GM18517 (cell line): ENCODE measurements around the gene CNTNAP5.

Source experiments
- ATAC-seq: cut with Tn5 transposase; IDR thresholded peaks from one replicate; pipeline ENCODE4 v1.9.1; 2021; ENCODE audit warnings: mild to moderate bottlenecking, moderate library complexity; ENCODE audit not compliant: unreplicated experiment

CNTNAP5 gene

GRCh38 chr2:124534028-124534427 lies 508.9 kb downstream of the CNTNAP5 start:
- ATAC-seq = no peak

DNA sequence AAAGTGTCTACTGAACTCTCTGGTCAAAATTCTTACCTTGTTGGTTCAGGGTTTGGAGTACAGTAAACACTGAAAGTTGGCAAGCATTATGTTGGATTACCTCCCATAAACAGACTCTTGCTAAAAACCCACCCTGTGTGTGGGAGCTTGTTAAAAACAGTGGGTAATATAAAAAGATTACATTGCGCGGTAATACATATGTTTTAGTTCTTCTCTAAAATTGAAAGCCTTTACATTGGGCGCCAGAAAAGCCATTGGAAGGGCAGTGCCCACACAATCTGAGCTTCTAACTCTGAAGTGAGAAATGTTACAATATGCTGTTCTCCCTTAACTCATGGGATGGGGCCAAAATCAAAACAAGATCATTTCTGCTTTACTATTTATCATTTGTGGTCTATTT lies 510.7 kb downstream of the CNTNAP5 start:
- ATAC-seq = no peak

GRCh38 chr2:124536591-124536990 lies 511.5 kb downstream of the CNTNAP5 start:
- ATAC-seq = no peak

DNA sequence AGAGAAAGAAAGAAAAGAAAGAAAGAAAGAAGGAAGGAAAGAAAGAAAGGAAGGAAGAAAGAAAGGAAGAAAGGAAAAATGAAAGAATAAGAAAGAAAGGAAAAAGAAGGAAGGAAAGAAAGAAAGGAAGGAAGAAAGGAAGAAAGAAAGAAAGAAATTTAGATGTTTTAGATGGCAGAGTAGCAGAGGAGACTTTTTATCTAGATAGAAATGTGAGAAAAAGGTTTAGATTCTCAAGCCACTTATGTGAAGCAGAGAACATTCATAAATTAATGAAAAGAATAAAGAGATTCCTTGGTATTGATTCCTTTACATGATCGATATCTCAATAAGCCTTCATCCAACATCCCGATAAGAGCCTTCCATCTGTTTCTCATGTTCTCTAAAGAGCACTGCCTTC lies 513.5 kb downstream of the CNTNAP5 start:
- no peak for ATAC-seq

DNA sequence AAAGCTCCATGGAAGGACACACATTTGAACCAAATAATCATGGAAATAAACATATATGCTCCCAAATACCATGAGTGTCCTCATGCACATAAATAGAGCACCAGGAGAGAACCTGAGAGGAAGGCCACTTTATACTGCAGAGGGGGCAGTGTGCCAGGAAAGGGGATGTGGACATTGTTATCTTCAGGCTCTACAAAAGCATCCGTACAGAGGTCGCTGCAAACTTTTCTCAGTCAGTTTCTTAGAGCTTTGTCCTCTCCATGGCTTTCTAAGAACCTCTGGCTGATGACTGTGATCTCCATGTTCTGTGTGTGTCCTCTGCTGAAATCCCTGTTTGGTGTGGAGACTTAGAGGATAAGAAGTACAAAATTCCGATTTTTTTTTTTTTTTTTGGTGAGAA lies 515.7 kb downstream of the CNTNAP5 start:
- no peak for ATAC-seq

DNA sequence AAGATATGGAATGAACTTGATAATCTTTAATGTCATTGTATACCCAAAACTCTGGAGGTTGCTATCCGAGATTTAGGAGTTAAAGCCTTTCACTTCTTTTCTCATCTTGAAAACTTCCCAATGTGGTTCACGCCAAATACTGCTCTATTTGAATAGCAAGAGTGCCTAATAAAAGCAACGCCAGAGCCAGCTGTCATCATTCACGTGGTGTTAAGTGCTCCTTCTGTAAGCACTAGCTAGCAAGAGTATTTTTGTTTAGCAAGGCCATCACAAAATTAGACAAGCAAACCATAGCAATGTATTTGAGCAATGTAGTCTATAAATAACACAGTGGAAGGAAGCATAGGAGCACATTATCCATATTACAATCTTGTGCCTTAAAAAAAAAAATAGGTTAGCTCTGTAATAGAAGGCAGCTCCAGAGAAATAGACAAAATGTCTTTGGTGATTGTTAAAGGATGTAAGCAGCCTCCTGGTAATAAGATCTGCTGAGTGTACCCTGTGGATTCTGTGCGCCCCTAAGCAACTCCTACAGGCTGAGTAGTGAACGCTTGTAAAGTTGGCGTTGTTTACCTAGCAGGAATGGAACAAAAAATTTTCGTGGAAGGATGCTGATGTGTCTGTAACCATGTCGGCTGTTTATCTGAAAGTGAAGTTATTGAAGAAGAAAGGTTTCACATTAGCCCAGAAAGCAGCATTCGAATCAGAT lies 518.0 kb downstream of the CNTNAP5 start:
- no peak for ATAC-seq

- ATAC-seq = no peak
Measured at GRCh38 chr2:124547700-124548099, 522.6 kb downstream of the CNTNAP5 start.

- ATAC-seq = no peak
Measured at GRCh38 chr2:124558277-124558905, 533.3 kb downstream of the CNTNAP5 start.

GRCh38 chr2:124559236-124559635 lies 534.1 kb downstream of the CNTNAP5 start:
- ATAC-seq = no peak

- ATAC-seq = no peak
Measured at GRCh38 chr2:124560592-124561112, 535.6 kb downstream of the CNTNAP5 start.

DNA sequence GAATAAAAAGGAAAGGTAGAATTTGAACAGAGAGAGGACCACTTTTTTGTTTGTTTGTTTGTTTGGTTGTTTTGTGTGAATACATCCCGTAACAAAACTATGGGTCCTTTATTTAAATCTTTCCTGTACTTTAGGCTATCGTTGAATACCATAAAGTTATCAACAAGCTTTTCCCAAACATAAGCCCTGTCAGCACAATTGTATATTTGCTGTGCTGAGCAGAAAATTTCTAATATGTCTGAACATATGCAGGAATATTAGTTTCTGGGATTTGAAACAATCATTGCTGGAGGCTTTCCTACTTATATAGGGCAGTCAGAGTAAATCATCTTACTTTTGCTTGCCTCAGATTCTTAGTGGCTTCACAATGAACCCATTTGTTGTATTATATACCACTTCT lies 536.4 kb downstream of the CNTNAP5 start:
- ATAC-seq = no peak

GRCh38 chr2:124563426-124563825 lies 538.3 kb downstream of the CNTNAP5 start:
- no peak for ATAC-seq

DNA sequence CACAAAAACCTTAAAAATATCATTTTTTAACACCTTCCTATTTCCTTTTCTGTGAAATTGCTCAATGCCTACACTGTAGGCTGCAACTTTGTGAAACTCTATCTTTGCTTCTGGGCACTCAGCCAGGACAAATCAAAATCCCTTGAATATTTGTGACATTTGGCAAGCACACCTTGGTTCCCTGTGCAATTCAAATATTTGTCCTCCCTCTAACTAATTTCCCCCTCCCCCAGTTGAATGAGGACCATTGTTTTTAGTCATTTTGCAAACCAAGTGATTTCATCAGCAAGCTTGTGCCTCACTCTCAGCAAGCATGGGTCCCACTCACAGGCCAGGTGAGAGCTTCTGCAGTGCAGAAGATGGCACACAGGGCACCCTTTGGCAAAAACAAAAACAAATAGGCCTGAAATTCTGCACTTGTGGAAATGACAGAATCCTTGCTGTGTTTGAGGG lies 541.5 kb downstream of the CNTNAP5 start:
- ATAC-seq = no peak

GRCh38 chr2:124570872-124571271 lies 545.8 kb downstream of the CNTNAP5 start:
- ATAC-seq = no peak

DNA sequence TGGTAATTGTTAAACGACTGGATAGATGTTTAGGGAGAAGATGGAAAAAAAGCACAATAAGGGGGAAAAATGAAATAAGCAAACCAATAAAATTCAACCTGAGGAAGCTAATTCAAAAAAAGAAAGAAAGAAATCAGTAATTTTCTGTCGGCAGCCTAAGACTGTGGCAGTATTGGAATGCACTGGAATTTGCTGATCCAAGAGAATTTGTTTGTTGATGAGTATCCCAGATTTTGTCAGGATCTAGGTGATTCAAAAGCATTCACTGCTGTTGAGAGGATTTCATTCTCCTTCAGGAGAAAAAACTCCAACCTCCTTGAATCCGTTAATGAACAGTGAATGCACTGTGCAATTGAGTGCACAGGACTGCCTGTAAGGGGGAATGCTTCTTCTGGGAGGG lies 546.7 kb downstream of the CNTNAP5 start:
- ATAC-seq = no peak

GRCh38 chr2:124572934-124573634 lies 548.0 kb downstream of the CNTNAP5 start:
- no peak for ATAC-seq

GRCh38 chr2:124575497-124575896 lies 550.4 kb downstream of the CNTNAP5 start:
- ATAC-seq = no peak

DNA sequence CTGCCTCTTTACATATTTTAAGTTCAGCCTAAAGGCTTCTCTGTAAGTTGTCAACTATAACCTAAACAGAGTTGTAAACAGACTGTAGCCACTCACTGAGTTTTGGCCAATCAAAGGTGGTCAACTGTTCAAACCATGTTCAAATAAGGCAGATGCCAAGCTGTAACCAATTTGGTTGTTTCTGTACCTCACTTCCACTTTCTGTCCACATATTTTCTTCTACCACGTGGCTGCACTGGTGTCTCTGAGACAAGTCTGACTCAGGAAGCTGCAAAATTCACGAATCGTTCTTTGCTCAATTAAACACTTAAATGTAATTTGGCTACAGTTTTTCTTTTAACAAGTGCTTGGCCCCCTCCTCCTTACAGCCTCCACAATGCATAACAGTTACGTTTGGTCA lies 555.2 kb downstream of the CNTNAP5 start:
- no peak for ATAC-seq

- ATAC-seq = no peak
Measured at GRCh38 chr2:124582387-124582786, 557.3 kb downstream of the CNTNAP5 start.

DNA sequence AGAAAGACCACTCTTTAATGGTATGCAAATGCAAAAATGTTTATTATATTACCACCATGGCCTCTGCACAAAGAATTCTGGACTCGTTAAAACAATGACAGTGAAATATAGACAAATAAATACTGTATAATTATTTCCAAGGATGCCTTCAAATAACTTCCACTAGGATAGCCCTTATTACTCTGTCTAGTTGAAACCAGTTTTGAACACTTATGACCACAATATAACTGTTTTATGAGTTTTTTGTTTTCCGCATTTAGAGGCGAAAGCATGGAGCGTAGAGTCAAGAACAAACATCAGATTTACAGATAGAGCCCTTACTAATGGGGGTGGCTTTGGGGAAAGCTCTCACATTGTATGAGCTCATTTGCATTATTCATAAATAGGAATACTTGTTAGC lies 559.5 kb downstream of the CNTNAP5 start:
- ATAC-seq = no peak

GRCh38 chr2:124585277-124585676 lies 560.2 kb downstream of the CNTNAP5 start:
- ATAC-seq = no peak

- no peak for ATAC-seq
Measured at GRCh38 chr2:124586210-124586609, 561.1 kb downstream of the CNTNAP5 start.
